ENCODE data around the gene PAX2. TPM values are rescaled to one million over a fixed set of nuclear protein-coding genes. Genes with fewer than 3 reads are reported as not detected.

Gene PAX2
- total and polyA plus RNA-seq, 12 donors, result 0.07 to 0.25 (median 0.10) TPM; not detected in 8

DNA sequence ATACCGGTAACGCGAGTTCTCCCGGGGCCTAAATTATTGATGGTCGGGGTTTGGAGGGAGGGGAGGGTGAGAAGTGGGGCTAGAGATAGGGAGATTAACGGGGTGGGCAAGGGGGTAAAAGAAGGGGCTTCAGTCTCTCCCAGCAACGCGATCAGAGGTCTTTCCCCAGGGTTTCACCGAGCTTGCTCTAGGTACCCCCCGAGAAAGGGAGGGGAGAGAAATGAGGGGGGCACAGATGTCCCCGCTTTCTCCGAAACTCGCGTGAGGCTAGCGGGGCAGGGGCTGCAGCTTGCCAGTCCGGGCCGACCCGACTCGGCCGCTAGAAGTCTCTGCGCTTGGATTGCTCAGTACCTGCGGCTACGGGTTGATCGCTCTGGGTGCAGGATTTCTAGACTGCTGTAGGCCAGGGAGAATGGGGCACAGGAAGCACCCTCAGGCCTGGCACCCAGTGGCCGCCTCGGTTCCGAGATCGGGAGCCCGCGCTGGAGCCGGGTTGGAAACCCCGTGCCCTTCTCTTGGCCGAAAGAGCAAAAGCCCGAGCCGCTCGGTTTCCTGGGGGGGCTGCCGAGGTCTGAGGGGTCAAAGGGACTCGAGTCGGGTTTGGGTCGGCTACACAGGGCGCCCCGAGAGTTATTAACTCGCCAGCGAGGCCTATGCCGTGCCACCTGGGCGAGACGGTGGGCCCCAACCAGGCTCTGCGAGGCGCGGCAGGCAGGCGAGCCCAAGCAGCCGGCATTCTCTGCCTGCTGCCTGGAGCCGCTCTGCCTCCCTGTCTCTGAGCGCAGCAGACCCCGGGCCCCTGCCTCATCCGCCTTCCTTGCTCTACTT, 3.1 kb downstream of the PAX2 start:
- H3K36me3 ChIP-seq (replicated peaks in 1 of 2), result no peaks in the 10 kb centered on the region
- H3K27me3 ChIP-seq, result peaks cover 89% of the 10 kb centered on the region
- 12 to 18% (median 17%) methylated on average over 25 to 56 of the region's 56 CpGs for WGBS, 4 donors
- no peak overlapping the region for H3K27ac ChIP-seq
- H3K4me3 ChIP-seq, result no peak overlapping the region
- TF ChIP-seq CTCF (IDR thresholded peaks at IDR 0.05), result no peak
- no peak for TF ChIP-seq POLR2A (IDR thresholded peaks at IDR 0.05)
- no peaks in the 10 kb centered on the region for H3K9me3 ChIP-seq (replicated peaks in 1 of 3)
- peaks cover 12 to 23% of the 10 kb centered on the region in 2 donors for H3K4me1 ChIP-seq (replicated peaks in 1 of 2)
- intact Hi-C loops (cut with DNase I), result loop anchor here in 1 of 2 donors (10.0 kb wide), 1 partner anchor 126 kb away; no protein-coding TSS in a partner anchor
- no peak for DNase-seq

- Histone ChIP-seq H3K27ac (no peak overlapping the region), H3K27me3 (peaks cover 83% of the 10 kb centered on the region), H3K36me3 (replicated peaks in 1 of 2) (no peaks in the 10 kb centered on the region), H3K9me3 (replicated peaks in 1 of 3) (no peaks in the 10 kb centered on the region), H3K4me1 (replicated peaks in 1 of 2) (peaks cover 12 to 22% of the 10 kb centered on the region in 2 donors), H3K4me3 (no peak overlapping the region)
- DNase-seq, result no peak
- TF ChIP-seq CTCF (IDR thresholded peaks at IDR 0.05), result no peak
- no peak for TF ChIP-seq POLR2A (IDR thresholded peaks at IDR 0.05)
- WGBS, 4 donors, result 12 to 23% (median 18%) methylated on average over 8 of the region's 8 CpGs
- intact Hi-C loops (cut with DNase I), result loop anchor here in 1 of 2 donors (10.0 kb wide), 1 partner anchor 126 kb away; no protein-coding TSS in a partner anchor
Observed at GRCh38 chr10:100749059-100749308, 3.6 kb downstream of the PAX2 start.

GRCh38 chr10:100749309-100750217, 4.2 kb downstream of the PAX2 start:
- TF ChIP-seq CTCF (IDR thresholded peaks at IDR 0.05) (no peak), POLR2A (IDR thresholded peaks at IDR 0.05) (no peak)
- Histone ChIP-seq H3K9me3 (replicated peaks in 1 of 3) (no peaks in the 10 kb centered on the region), H3K27me3 (peaks cover 78% of the 10 kb centered on the region), H3K36me3 (replicated peaks in 1 of 2) (no peaks in the 10 kb centered on the region), H3K4me3 (no peak overlapping the region), H3K4me1 (replicated peaks in 1 of 2) (peaks cover 12 to 16% of the 10 kb centered on the region in 2 donors), H3K27ac (no peak overlapping the region)
- WGBS, 4 donors, result 21 to 27% (median 24%) methylated on average over 34 to 50 of the region's 50 CpGs
- intact Hi-C loops (cut with DNase I), result loop anchor here in 1 of 2 donors (10.0 kb wide), 1 partner anchor 125 kb away; no protein-coding TSS in a partner anchor
- DNase-seq, result no peak

Measured in adrenal gland (tissue), 12 donors.